ENCODE measurements around the gene BTRC.

GRCh38 chr10:101304316-101304715 is 49.6 kb upstream of the BTRC start:
- TF ChIP-seq CTCF (IDR thresholded peaks at IDR 0.05; ENCODE audit: insufficient read depth, low read length), result no peak
- no peak for TF ChIP-seq SPI1 (IDR thresholded peaks at IDR 0.05; ENCODE audit: borderline replicate concordance, low read depth)
- no peak for TF ChIP-seq GABPA (IDR thresholded peaks at IDR 0.05; ENCODE audit: low read depth)
- TF ChIP-seq, protein P1, sequence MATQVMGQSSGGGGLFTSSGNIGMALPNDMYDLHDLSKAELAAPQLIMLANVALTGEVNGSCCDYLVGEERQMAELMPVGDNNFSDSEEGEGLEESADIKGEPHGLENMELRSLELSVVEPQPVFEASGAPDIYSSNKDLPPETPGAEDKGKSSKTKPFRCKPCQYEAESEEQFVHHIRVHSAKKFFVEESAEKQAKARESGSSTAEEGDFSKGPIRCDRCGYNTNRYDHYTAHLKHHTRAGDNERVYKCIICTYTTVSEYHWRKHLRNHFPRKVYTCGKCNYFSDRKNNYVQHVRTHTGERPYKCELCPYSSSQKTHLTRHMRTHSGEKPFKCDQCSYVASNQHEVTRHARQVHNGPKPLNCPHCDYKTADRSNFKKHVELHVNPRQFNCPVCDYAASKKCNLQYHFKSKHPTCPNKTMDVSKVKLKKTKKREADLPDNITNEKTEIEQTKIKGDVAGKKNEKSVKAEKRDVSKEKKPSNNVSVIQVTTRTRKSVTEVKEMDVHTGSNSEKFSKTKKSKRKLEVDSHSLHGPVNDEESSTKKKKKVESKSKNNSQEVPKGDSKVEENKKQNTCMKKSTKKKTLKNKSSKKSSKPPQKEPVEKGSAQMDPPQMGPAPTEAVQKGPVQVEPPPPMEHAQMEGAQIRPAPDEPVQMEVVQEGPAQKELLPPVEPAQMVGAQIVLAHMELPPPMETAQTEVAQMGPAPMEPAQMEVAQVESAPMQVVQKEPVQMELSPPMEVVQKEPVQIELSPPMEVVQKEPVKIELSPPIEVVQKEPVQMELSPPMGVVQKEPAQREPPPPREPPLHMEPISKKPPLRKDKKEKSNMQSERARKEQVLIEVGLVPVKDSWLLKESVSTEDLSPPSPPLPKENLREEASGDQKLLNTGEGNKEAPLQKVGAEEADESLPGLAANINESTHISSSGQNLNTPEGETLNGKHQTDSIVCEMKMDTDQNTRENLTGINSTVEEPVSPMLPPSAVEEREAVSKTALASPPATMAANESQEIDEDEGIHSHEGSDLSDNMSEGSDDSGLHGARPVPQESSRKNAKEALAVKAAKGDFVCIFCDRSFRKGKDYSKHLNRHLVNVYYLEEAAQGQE (IDR thresholded peaks at IDR 0.05; ENCODE audit: insufficient replicate concordance, low read depth), result no peak
- TF ChIP-seq POLR2AphosphoS5 (IDR thresholded peaks at IDR 0.05; ENCODE audit: low read depth), result no peak

Data from HL-60 (cell line).